ENCODE measurements around the gene RTN4RL1. TPM values are rescaled to one million over a fixed set of nuclear protein-coding genes. Genes with fewer than 3 reads are reported as not detected.

The RTN4RL1 gene
- total and polyA plus RNA-seq, 4 experiments from 2014 or later = 0.27 to 2.0 (median 0.39) TPM

- Mint-ChIP-seq H3K4me3 (no peak overlapping the region), H3K4me1 (peaks cover 0 to 12% (median 3%) of the 10 kb centered on the region in 4 donors), H3K36me3 (no peaks in the 10 kb centered on the region), H3K9me3 (no peaks in the 10 kb centered on the region), H3K27me3 (peaks cover 0 to 13% of the 10 kb centered on the region in 2 donors), H3K27ac (no peak overlapping the region)
- Histone ChIP-seq H3K4me3 (ENCODE audit: low read length in 2 of 2) (no peak overlapping the region), H3K36me3 (ENCODE audit: insufficient read depth, low read length) (no peaks in the 10 kb centered on the region), H3K9me3 (ENCODE audit: control insufficient read depth in 1 of 2, low read length in 2 of 2) (no peaks in the 10 kb centered on the region), H3K27ac (ENCODE audit: low read depth, low read length) (no peak overlapping the region), H3K4me1 (ENCODE audit: insufficient read depth, low read length) (peaks cover 8% of the 10 kb centered on the region), H3K27me3 (ENCODE audit: insufficient read depth, low read length) (peaks cover 6% of the 10 kb centered on the region)
- no peak for DNase-seq
- intact Hi-C loops (cut with micrococcal nuclease) = no loop called here
- CTCF ChIA-PET (ENCODE audit: partially characterized antibody) = no interaction called here
- POLR2A ChIA-PET (ENCODE audit: partially characterized antibody) = no interaction called here
Measured at GRCh38 chr17:1980665-1981250, 44.4 kb downstream of the RTN4RL1 start.

- peaks cover 6% of the 10 kb centered on the region for H3K27me3 ChIP-seq (ENCODE audit: insufficient read depth, low read length)
Measured at GRCh38 chr17:1979182-1979985, 45.8 kb downstream of the RTN4RL1 start.

GRCh38 chr17:1978396-1978949 is 46.7 kb downstream of the RTN4RL1 start:
- H3K36me3 Mint-ChIP-seq = no peaks in the 10 kb centered on the region
- H3K27ac ChIP-seq (ENCODE audit: low read depth, low read length) = no peak overlapping the region
- DNase-seq = no peak
- H3K9me3 Mint-ChIP-seq = no peaks in the 10 kb centered on the region
- H3K4me3 ChIP-seq (ENCODE audit: low read length in 2 of 2) = no peak overlapping the region
- peaks cover 9% of the 10 kb centered on the region for H3K4me1 ChIP-seq (ENCODE audit: insufficient read depth, low read length)
- intact Hi-C loops (cut with micrococcal nuclease) = no loop called here
- H3K27me3 ChIP-seq (ENCODE audit: insufficient read depth, low read length) = peaks cover 6% of the 10 kb centered on the region
- H3K4me3 Mint-ChIP-seq = peak overlapping the region in 1 of 8 donors; percentile 51
- peaks cover 1 to 16% (median 4%) of the 10 kb centered on the region in 4 donors for H3K4me1 Mint-ChIP-seq
- no peaks in the 10 kb centered on the region for H3K9me3 ChIP-seq (ENCODE audit: control insufficient read depth in 1 of 2, low read length in 2 of 2)
- H3K36me3 ChIP-seq (ENCODE audit: insufficient read depth, low read length) = no peaks in the 10 kb centered on the region
- H3K27ac Mint-ChIP-seq = no peak overlapping the region
- peaks cover 0 to 26% of the 10 kb centered on the region in 2 donors for H3K27me3 Mint-ChIP-seq
- ChIA-PET POLR2A (ENCODE audit: partially characterized antibody) (no interaction called here), CTCF (ENCODE audit: partially characterized antibody) (no interaction called here)

More at GRCh38 chr17:1979182-1979985, 45.8 kb downstream of the RTN4RL1 start:
- no peak for DNase-seq
- CTCF ChIA-PET (ENCODE audit: partially characterized antibody) = no interaction called here
- H3K9me3 ChIP-seq (ENCODE audit: control insufficient read depth in 1 of 2, low read length in 2 of 2) = no peaks in the 10 kb centered on the region
- no peaks in the 10 kb centered on the region for H3K9me3 Mint-ChIP-seq
- no peaks in the 10 kb centered on the region for H3K36me3 Mint-ChIP-seq
- H3K27ac Mint-ChIP-seq = no peak overlapping the region
- peaks cover 1 to 16% (median 4%) of the 10 kb centered on the region in 4 donors for H3K4me1 Mint-ChIP-seq
- H3K27ac ChIP-seq (ENCODE audit: low read depth, low read length) = no peak overlapping the region
- H3K36me3 ChIP-seq (ENCODE audit: insufficient read depth, low read length) = no peaks in the 10 kb centered on the region
- no peak overlapping the region for H3K4me3 ChIP-seq (ENCODE audit: low read length in 2 of 2)
- POLR2A ChIA-PET (ENCODE audit: partially characterized antibody) = no interaction called here
- H3K4me3 Mint-ChIP-seq = no peak overlapping the region
- intact Hi-C loops (cut with micrococcal nuclease) = no loop called here
- peaks cover 0 to 21% of the 10 kb centered on the region in 2 donors for H3K27me3 Mint-ChIP-seq
- peaks cover 9% of the 10 kb centered on the region for H3K4me1 ChIP-seq (ENCODE audit: insufficient read depth, low read length)

GRCh38 chr17:1977583-1978395 is 47.3 kb downstream of the RTN4RL1 start:
- DNase-seq = no peak
- no peaks in the 10 kb centered on the region for H3K36me3 ChIP-seq (ENCODE audit: insufficient read depth, low read length)
- intact Hi-C loops (cut with micrococcal nuclease) = no loop called here
- Mint-ChIP-seq H3K4me3 (no peak overlapping the region), H3K9me3 (no peaks in the 10 kb centered on the region), H3K27ac (no peak overlapping the region), H3K27me3 (peaks cover 0 to 26% of the 10 kb centered on the region in 2 donors), H3K36me3 (no peaks in the 10 kb centered on the region), H3K4me1 (peaks cover 1 to 16% (median 4%) of the 10 kb centered on the region in 4 donors)
- CTCF ChIA-PET (ENCODE audit: partially characterized antibody) = no interaction called here
- H3K4me1 ChIP-seq (ENCODE audit: insufficient read depth, low read length) = peaks cover 9% of the 10 kb centered on the region
- no peak overlapping the region for H3K4me3 ChIP-seq (ENCODE audit: low read length in 2 of 2)
- H3K27ac ChIP-seq (ENCODE audit: low read depth, low read length) = no peak overlapping the region
- POLR2A ChIA-PET (ENCODE audit: partially characterized antibody) = no interaction called here
- no peaks in the 10 kb centered on the region for H3K9me3 ChIP-seq (ENCODE audit: control insufficient read depth in 1 of 2, low read length in 2 of 2)
- peaks cover 6% of the 10 kb centered on the region for H3K27me3 ChIP-seq (ENCODE audit: insufficient read depth, low read length)

- Mint-ChIP-seq H3K36me3 (no peaks in the 10 kb centered on the region), H3K27me3 (peaks cover 2 to 32% of the 10 kb centered on the region in 2 donors), H3K9me3 (no peaks in the 10 kb centered on the region), H3K4me3 (no peak overlapping the region), H3K27ac (no peak overlapping the region), H3K4me1 (peaks cover 4 to 16% (median 7%) of the 10 kb centered on the region in 4 donors)
- Histone ChIP-seq H3K4me3 (ENCODE audit: low read length in 2 of 2) (no peak overlapping the region), H3K9me3 (ENCODE audit: control insufficient read depth in 1 of 2, low read length in 2 of 2) (no peaks in the 10 kb centered on the region), H3K27me3 (ENCODE audit: insufficient read depth, low read length) (peaks cover 6% of the 10 kb centered on the region), H3K4me1 (ENCODE audit: insufficient read depth, low read length) (peaks cover 14% of the 10 kb centered on the region), H3K27ac (ENCODE audit: low read depth, low read length) (no peak overlapping the region), H3K36me3 (ENCODE audit: insufficient read depth, low read length) (no peaks in the 10 kb centered on the region)
- ChIA-PET CTCF (ENCODE audit: partially characterized antibody) (no interaction called here), POLR2A (ENCODE audit: partially characterized antibody) (no interaction called here)
- DNase-seq = no peak
- intact Hi-C loops (cut with micrococcal nuclease) = no loop called here
Measured at GRCh38 chr17:1976683-1977064, 48.5 kb downstream of the RTN4RL1 start.

- Mint-ChIP-seq H3K9me3 (no peaks in the 10 kb centered on the region), H3K4me1 (peaks cover 4 to 16% (median 7%) of the 10 kb centered on the region in 4 donors), H3K4me3 (no peak overlapping the region), H3K27ac (peak overlapping the region in 1 of 7 donors; percentile 48), H3K36me3 (no peaks in the 10 kb centered on the region), H3K27me3 (peaks cover 3 to 34% of the 10 kb centered on the region in 2 donors)
- CTCF ChIA-PET (ENCODE audit: partially characterized antibody) = no interaction called here
- H3K4me3 ChIP-seq (ENCODE audit: low read length in 2 of 2) = no peak overlapping the region
- no peaks in the 10 kb centered on the region for H3K36me3 ChIP-seq (ENCODE audit: insufficient read depth, low read length)
- no peak overlapping the region for H3K27ac ChIP-seq (ENCODE audit: low read depth, low read length)
- DNase-seq = peak in 1 of 5 donors; percentile 9
- H3K9me3 ChIP-seq (ENCODE audit: control insufficient read depth in 1 of 2, low read length in 2 of 2) = no peaks in the 10 kb centered on the region
- H3K27me3 ChIP-seq (ENCODE audit: insufficient read depth, low read length) = peaks cover 6% of the 10 kb centered on the region
- intact Hi-C loops (cut with micrococcal nuclease) = no loop called here
- H3K4me1 ChIP-seq (ENCODE audit: insufficient read depth, low read length) = peaks cover 14% of the 10 kb centered on the region
- POLR2A ChIA-PET (ENCODE audit: partially characterized antibody) = no interaction called here
Measured at GRCh38 chr17:1976000-1976682, 49.0 kb downstream of the RTN4RL1 start.

All from CD4-positive, alpha-beta memory T cell (primary cell).